CD4-positive, alpha-beta T cell treated with Interleukin-15 for 4 hours (primary cell): Measurements from ENCODE around the gene RAG2.

Source experiments
- DNase-seq: peaks from one replicate; pipeline ENCODE4 v3.0.0-alpha.2; 2020; ENCODE audit warnings: low spot score

RAG2 gene

DNA sequence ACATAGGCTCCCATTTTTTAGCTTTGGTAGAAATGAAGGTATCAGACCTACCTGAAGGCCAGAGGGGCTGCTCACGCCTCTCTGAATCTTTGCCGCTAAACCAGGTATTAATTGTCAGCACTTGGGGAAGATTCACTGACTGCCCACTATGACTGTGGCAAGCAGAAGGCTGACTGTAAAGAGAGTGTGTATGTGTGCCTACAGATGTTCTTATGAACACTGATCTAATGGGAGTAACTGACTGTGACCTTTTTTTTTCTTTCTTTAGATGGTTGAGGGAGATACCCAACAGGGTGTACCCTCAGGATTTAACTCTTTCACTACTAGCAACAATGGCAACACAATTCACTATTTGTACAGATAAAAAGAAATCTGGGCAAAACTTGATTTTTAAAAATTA lies at the start of gene RAG2:
RAG2 (minus strand) TSS at position 186 of the 400 bp plus-strand sequence. CDS start 4,068 bp downstream, outside the sequence.
- no peak for DNase-seq

DNA sequence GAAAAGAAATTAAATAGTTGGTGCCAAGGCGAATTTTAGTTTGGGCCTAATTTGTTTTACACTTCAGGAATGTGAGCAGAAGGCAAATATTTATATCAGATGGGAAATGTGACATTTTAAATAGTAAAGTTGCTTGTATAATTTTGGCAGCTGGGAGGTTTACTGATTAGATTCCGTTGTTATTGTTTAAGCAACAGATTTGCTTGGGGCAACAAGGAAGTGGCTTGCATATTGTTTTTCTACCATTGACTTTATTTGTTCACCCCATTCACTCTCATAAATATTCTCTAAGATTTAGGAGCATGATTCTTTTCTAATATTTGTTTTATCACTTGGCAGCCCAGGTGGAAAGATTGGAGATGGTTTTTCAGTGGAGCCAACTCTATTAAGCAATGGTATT lies 40.5 kb upstream of the RAG2 start:
- DNase-seq: no peak

DNA sequence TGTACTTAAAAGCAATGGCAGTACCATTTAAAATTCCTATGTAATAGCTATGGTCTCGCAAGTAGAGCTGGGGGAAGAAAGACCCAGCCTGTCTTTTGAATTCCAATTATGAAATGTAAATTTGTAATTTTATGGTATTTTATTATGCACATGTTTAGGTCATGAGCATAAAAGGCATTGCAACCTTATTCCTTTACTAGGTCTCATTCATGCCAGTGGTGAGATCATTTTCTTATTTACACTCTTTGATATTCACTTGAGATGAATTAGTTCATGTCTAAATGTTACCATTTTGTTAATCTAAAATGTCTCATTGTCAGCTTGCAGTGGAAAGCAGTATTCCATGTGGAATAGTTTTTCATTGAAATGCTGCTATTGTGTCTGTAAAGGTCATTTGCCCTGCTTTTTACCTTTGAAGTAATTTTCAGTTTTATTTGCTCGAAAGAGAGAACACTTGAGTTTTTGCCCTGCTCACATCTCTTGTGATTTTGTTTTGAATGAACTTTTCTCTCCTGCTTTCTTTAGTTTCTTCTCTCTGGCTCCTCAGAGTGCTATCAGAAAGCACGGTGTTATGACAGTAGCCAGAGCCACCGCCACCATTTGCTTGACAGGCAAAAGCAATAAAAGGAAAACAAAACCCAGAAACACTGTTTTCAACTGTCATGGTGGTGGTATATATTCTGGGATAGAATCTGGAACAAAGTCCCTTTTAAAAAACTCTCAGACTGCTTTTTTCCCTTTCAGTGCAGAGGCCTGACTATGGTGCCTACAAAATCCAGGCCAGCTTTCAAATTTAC lies 37.2 kb upstream of the RAG2 start:
- DNase-seq: no peak

DNA sequence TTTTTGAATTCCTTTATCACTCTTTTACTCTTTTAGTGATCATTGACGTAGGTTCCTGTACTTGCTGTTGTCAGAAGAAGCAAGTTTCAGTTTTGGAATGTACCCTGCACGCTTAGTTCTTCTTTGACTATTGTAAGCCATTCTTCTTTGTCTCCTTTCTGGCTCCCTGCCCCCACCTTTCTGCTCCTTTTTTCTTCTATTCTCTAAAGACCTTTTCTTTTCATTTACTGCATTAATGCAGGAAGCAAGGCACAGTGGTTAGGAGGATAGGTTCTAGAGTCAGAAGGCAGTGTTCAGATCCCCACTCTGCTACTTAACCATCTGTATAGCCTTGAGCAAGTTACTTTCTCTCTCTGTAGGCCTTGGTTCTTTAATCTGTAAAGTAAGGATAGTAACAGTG lies 33.7 kb upstream of the RAG2 start:
- DNase-seq: no peak

DNA sequence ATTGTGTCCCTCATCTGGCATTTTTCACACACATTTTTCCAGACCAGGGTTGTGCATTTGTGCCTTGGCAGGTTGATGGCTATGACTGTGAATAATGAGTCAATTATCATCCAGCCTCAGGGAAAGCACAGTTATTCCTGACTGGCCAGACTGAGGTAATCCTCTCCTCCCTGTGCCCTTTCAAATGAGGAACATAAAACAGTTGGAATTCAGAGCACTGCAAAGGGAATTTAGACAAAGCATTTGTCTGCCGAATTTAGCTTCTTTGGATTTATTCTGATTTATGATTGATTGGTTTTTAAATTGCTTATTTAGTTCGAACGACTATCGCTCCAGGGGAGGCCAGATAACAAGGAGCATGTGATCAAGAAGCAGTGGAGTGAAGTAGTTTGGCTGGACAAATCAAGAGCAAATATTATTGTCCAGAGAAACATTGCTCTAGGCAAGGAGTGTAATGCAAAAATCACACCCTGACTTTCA lies 30.8 kb upstream of the RAG2 start:
- no peak for DNase-seq

DNA sequence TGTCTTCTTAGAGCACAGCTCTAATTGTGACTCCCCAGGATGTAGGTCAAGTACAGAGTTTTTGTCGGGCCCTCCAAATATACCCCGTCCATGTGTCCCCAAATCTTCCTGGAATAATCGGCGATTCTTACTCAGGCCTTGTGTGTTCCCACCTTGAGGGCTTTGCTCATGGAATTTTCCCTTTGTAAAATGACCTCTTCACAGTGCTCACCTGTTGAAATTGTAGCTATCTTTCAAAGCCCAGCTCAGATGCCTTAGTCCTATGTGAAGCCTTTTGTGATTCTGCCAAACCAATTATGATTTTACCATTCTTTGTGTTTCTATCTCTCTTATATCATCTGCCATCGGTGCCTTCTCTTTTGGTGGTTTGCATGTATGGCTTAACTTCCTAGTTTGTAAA lies 30.1 kb upstream of the RAG2 start:
- no peak for DNase-seq

DNA sequence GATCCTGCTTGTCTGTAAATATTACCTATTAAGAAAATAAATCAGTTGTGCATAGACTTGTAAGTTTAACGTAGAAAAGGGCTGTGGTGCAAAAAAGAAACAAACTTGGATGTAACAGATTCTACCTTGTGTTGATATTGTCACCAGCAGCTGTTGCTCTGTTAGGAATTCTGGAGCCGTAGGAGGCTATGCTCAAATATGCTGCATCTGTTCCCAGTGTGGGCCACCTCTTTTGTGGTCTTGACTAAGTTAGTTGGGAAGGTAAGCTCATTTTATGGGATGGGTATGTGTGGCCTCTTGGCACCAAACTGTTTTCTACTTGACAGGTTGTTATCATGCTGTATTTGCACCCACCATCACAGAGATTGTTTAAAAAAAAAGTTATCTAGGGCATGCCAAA lies 29.4 kb upstream of the RAG2 start:
- DNase-seq: no peak

DNA sequence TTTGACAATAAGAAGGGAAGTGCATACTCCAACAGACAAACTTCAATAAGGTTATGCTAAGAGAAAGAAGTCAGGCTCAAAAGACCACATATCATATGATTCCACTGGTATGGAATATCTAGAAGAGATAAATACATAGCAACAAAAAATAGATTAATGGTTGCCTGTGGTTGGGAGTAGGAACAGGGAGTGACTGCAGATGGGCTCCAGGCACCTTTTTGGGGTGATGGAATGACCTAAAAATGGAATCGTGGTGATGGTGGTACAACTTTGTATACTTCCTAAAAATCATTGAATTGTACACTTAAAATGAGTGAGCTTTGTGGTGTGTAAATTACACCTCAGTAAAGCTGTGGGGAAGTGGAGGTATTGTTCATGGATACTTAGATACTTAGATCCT lies 29.0 kb upstream of the RAG2 start:
- no peak for DNase-seq

DNA sequence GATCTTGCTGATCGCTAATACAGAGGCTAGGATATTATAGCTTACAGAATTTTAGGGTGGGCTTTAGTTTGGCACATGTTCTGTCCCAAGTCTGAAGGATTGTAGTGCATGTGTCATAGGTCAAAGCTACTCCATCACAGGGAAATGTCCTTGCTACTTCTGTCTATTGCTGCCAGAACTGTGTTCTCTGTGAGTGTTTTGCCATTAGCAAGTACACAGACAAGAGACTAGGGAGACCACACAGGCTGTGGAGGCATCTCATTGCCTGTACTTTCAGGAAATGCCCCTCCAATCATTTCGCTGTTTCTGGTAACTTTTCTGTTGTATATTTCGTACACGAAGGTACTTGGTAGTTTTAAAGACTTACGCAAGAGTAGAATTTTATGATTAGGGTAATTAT lies 25.5 kb upstream of the RAG2 start:
- DNase-seq: no peak

DNA sequence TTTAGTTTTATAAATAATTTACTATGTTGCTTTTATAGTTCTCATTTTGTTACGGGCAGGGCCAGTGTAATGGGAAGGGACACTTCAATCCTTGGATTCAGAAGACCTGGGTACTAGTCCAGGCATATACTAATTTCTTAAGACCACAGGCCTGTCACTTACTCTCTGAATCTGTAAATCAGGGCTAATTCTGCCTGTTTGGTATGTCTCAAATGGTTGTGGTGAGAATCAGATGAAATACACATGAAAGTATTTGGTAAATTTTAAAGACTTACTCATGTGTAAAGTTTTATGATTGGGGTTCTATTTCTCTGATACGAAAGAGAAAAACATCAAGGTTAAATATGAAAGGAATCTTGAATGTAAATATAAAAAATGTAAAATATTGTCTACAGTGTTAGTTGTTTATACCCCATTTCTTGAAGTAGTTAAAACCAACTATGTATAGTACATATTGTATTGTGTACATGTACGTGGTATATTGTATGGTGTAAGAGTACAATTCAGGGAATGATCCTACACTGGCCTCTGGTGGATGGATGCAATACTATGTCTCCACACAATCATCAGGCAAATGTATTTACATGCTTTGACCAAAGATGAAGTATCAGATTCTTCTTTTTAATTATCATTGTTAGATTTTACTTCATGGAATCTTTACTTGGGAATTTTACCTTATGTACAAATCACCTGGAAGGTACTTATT lies 24.5 kb upstream of the RAG2 start:
- DNase-seq: no peak

DNA sequence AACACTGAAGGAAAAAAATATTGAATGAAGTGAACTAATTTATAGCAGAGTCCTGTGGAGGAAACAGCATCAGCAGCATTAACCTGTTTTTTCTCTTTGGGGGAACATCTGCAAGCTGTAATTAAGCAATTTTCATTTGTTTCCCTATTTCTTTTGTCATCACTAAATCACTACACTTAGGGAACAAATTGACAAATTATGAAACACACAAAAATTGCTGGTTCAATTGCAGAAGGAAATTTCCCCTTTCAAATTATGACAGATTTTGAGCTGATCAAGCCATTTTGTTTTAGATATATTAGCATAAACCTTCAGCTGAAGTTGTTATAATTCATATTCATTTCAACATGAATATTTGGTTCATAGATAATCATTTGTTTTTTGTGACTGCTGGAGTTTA lies 22.2 kb upstream of the RAG2 start:
- no peak for DNase-seq

DNA sequence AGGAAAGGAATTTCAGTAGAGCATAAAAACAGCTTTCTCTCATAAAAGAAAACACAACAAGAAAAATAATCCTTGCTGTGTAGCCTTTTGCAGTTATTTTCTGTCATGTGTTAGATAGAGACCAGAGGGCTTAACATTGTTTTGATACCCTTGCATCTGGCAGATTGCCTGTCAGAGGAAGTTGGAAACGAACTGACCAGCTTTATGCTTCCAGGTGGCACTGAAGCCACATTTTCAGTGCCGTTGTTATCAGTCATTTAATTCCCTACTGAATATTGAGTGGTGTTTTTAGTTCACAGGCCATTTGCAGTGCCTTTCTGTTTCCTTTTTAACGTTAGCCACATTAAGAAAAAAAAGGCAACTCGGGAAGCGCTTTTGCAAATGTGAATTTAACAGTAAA lies 21.5 kb upstream of the RAG2 start:
- no peak for DNase-seq

DNA sequence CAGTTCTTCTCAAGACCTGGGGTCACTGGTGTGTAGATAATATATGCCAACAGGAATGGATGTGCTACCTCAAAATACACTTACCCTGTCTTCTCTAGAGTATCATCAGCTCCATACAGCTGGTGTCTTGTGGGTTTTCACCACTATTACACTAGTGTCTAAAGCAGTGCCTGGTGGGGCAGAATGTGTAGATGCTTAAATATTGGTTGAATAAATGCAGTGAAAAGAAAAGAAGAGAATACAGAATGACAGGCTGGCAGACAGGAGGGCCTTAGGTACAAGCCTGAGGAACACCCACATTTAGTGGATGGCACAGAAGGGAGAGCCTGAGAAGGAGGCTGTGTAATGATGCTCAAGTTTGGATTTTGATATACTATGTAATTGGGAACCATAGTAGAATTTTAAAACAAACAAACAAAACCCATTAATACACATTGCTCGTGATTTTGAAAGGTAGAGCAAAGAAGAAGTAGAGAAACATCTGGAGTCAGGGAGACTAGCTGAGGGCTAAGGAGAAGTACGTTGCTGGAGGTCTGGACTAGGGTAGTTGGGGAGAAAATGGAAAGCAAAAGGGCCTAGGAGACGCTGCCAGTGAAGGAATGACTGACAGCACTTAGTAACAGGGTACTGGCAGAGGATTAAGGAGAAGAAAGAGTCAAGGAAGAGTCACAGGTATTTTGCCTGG lies 20.5 kb upstream of the RAG2 start:
- DNase-seq: no peak

DNA sequence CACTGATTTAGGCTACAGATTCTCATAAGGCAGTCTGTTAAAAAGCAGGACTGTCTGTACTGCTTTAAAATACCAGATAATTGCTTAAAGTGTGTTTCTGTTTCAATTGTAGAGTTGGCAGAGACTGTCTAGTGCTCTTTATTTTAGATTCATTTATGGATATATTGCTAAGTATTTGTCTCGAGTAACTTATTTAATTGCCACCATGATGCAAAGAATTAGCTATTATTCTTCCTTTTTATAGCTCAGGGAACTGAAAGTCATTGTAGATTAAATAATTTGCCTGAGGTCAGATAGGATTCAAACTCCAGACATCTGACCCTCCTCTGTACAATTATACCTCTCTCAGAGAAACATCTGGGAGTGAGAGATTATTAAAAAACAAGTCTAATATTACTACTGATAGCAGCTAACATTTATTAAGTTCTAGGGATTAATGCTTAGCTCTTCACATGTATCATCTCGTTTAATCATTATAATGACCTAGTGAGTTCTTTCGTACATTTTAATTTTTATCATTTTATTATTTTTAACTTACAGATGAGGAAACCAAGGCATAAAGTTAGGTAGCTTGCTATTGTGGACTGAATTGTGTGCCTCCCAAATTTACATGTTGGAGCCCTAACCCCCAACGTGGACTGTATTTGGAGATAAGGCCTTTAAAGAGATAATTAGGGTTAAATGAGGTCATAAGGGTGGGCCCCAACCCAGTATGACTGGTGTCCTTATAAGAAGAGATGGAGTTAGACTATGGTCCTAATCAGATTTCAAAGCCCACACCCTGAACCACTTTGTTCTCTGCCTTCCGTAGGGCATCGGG lies 19.7 kb upstream of the RAG2 start:
- DNase-seq: no peak

DNA sequence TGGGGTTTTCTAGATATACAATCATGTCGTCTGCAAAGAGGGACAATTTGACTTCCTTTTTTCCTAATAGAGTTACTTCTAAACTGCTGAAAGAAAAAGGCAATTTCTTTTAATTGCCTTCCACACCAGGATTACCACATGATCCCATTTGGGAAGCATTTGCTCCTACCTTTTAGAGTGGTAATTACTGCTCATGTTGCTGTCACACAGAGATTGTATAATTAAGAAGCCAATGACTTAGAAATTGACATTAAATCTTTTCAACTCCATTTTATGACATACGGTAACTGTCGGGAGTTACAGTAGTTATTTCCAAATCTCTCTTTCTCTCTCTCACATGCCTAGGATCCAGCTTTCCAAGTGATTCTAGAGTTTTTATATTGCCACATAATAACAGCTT lies 17.8 kb upstream of the RAG2 start:
- no peak for DNase-seq

DNA sequence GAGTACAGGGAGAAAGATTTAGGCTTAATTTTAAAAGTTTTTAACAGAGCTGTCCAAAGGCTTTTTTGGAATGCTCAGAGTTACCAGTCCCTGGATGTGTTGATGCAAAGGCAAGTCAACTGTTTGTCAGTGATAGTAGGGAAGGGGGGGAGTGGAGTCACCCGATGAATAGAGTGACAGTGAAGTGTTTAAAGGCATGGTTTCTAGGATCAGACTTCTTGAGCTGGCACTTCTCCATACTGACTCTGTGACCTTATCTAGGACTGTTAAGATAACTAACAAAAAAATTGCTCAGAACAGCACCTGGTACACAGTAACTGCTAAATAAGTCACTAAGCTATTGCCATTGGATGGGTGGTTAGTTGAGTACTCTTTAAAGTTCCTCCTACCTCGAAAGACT lies 11.3 kb upstream of the RAG2 start:
- no peak for DNase-seq

DNA sequence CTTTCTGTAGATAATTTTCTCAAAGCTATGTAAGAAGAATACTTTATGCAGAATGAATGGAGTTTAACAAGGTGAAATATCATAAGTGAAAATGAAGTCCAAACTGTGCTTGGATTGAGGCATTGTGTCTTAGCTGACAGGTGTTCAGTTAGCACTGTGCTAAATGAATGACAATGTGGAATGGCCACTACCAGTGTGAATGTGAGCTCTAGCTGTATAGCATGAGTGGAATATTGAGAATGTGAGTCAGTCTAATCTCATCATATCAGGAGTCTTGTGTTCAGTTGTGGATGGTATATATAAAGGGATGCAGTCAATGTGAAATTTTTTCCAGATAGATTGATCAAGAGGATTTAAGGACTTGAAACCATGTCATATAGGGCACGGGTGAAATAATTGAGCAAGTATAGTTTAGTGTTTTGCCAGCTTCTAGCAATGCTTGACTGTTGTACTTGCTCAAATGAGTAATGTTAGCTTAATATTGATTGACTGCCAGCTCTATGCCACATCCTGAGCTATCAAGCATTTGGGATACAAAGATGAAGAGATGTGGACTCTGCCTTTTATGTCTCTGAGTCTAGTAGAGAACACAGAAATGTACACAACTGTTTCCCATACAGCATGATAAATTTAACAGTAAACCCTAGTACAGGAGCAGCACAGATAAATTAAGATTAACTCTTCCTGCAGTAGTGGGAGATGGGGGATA lies 10.6 kb upstream of the RAG2 start:
- DNase-seq: no peak

DNA sequence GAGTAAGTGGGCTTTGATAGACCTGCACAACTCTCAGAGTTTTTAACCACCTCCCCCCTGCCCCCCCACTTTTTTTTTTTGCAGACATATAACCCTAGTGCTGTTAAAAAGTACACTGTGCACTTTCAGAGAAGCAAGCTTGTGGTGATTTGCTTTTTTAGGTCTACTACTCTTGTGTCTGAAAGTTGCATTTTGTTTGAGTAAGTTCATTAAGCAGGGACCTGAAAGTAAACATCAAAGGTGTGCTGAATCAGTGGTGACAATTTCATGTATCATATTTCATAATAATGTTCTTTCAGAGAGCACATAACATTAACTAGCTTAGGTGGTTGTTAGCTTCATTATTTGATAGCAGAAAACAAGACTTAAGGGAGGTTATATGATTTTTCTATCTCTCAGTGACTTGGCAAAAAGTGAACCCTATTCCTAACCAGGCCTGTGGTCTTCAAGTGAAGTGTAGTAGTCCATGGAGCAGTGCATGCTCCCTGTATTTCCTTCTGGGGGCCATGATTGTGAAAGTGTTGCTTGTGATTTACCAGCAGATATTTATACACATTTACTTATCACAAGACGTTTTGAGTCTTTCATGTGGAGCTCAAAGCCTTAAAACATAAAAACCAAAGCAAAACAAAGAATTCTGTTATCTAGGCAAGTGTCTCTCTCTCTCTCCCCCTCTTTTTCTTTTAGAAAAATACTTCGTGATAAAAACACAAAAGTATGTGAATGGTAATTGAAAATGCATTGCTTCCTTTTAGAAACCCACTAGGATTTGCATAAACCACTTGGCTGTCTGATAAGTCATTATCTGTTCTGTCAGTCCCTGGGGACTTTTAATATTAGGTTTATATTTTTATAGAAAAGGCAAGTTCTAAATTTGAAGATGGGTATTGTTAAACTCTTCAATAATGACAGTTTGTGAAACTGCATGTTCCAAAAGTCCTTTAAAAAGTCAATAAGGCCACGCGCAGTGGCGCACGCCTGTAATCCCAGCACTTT lies 7.5 kb upstream of the RAG2 start:
- no peak for DNase-seq

DNA sequence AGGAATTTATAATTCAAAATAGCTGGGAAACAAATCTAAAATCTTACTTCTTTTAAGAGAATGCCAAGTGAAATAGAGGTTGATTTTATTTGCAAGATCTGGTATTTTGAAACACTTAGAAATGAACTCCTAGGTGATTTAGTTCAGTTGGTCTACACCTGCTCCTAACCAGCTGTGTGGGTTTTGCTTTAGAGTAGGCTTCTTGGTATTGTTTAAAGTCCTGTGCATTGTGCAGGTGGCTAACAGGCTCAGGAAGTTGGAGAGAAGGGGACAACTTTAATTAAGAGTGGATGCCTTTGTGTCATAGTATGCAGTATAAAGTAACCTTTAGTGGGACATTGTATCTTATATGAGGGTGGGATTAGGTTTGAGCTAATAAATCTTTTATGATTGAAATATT lies 4.1 kb upstream of the RAG2 start:
- DNase-seq: no peak

DNA sequence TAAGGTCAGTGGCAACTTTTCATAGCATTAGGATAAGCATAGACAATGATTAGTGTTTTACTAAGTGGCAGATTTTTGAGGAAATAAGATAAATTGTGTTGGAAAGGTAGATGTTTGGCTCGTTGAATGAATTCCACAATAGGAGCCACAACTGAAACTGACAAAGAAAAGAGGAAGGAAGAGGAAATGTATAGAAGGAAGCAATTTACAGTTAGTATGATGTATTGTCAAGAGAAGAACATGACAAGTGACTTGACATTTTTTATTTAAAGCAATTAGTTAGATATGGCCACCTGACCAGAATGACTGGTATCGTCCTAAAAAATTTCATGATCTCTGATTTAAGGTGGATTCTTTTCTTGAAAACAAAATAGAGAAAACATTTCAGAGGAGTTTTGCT lies 3.1 kb upstream of the RAG2 start:
- DNase-seq: no peak
